IPS-18a (cell line): ENCODE results near the gene ASTN2.

ENCODE experiments used
- H3K27ac ChIP-seq: one replicate; pipeline ENCODE4 v1.5.1; 2013; ENCODE audit warnings: low read length
- H3K27me3 ChIP-seq: one replicate; pipeline ENCODE4 v1.6.1; 2013; ENCODE audit warnings: mild to moderate bottlenecking, low read length; ENCODE audit not compliant: control insufficient read depth, insufficient read depth
- H3K36me3 ChIP-seq: one replicate; pipeline ENCODE4 v1.6.1; 2013; ENCODE audit warnings: low read depth, low read length; ENCODE audit not compliant: control insufficient read depth
- H3K4me1 ChIP-seq: one replicate; pipeline ENCODE4 v1.6.1; 2013; ENCODE audit warnings: low read depth, low read length; ENCODE audit not compliant: control insufficient read depth
- H3K4me3 ChIP-seq: one replicate; pipeline ENCODE4 v1.5.1; 2013; ENCODE audit warnings: low read length
- H3K9ac ChIP-seq: one replicate; pipeline ENCODE4 v1.6.1; 2013; ENCODE audit warnings: mild to moderate bottlenecking, low read length, moderate library complexity
- H3K9me3 ChIP-seq: one replicate; pipeline ENCODE4 v1.6.1; 2013; ENCODE audit warnings: low read depth, low read length; ENCODE audit not compliant: control insufficient read depth

ASTN2 gene

DNA sequence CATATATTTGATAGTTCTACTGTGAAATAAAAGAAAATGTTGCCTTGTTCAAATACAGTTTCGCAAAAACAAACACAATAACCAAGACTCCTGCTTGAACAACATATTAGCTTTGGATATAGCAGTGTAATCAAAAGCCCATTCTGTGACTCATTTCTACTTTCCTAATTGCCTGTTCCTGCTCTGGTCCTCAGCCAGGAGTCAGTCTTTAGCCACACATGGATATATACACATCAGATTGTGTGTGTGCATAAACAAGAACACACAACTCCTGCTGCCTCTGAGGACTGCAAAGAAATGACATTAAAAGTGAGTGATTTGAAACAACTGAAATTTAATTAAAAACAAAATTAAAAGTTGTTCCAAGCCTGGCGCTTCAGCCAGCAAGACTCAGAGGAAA lies 393.0 kb downstream of the ASTN2 start:
- Histone ChIP-seq H3K4me3 (no peak overlapping the region), H3K36me3 (no peaks in the 10 kb centered on the region), H3K9ac (no peak overlapping the region), H3K27me3 (no peaks in the 10 kb centered on the region), H3K27ac (no peak overlapping the region), H3K9me3 (no peaks in the 10 kb centered on the region), H3K4me1 (peaks cover 14% of the 10 kb centered on the region)

DNA sequence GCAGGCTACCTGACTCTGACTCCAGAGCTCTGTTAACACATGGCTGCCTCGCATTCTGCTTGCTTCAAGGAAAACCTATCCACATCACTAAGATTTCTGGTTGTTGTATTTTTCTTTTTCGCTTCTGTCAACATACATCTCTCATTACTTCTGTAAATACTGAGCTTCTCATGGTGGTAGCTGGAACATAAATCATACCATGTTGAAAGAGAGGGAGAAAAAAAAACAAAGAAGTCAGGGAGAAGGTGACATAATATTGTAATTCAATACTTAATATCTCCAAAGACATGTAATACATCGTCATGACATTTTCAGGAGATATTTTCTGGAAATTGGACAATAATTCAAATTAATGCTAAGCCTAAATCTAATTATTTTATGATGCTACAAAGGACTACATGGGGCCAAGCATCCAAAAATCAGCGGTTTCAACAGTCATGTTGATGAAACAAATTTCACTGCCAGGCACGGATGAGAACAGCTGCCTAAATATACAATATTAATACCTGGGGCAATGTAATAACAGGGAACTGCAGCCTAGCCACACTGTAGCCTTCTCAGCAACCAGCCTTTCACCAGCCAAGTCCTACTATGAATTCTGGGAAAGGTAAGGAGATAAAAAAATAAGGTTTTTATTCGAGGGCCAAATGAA lies 395.8 kb downstream of the ASTN2 start:
- Histone ChIP-seq H3K9me3 (no peaks in the 10 kb centered on the region), H3K4me3 (no peak overlapping the region), H3K4me1 (peaks cover 14% of the 10 kb centered on the region), H3K36me3 (no peaks in the 10 kb centered on the region), H3K9ac (no peak overlapping the region), H3K27me3 (no peaks in the 10 kb centered on the region), H3K27ac (no peak overlapping the region)

DNA sequence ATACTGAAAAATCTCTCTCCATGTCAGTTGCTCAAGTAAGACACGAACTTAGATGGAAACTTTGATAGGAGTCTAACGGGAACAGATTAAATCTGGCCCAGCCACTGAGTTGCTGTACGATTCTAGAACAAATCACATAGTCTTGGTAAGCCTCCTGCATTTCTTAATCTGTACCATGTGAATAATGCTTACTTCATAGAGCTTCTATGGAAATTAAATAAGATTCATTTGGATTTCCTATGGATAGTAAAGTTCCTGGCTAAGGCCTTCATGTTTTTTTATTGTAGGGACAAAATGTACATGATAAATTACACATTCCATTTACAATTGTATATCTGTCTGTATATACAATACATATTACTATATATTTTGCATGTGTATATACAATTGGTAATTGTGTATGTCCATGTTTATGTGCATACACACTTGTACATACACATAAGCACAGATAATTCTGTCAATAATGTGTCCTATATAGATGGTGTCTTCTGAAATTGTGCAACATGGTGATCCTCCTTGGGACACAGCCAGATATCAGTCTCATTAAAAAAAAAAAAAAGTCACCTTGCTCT lies 397.4 kb downstream of the ASTN2 start:
- Histone ChIP-seq H3K27me3 (no peaks in the 10 kb centered on the region), H3K36me3 (no peaks in the 10 kb centered on the region), H3K27ac (no peak overlapping the region), H3K9ac (no peak overlapping the region), H3K4me3 (no peak overlapping the region), H3K9me3 (no peaks in the 10 kb centered on the region), H3K4me1 (peaks cover 10% of the 10 kb centered on the region)

DNA sequence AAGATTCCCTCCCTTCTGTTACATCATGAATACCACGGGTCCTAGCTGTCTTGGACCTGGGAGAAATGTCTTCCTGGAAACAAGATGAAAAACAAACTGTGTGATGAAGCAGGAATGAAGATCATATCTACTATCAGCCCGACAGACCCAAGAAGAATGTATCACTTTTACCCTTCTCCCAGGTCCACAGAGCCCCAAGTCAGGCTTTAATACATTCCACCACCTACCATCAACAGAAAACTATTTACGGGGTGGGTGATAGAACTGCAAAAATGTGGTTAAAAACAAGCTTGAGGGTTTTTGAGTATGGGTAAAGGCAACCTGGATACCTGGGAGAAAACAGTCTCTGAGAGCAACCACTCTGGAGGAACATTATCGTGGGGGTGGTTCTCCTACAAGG lies 400.8 kb downstream of the ASTN2 start:
- no peaks in the 10 kb centered on the region for H3K36me3 ChIP-seq
- no peak overlapping the region for H3K27ac ChIP-seq
- no peaks in the 10 kb centered on the region for H3K27me3 ChIP-seq
- no peak overlapping the region for H3K4me3 ChIP-seq
- no peak overlapping the region for H3K9ac ChIP-seq
- H3K4me1 ChIP-seq: peaks cover 7% of the 10 kb centered on the region
- H3K9me3 ChIP-seq: no peaks in the 10 kb centered on the region

DNA sequence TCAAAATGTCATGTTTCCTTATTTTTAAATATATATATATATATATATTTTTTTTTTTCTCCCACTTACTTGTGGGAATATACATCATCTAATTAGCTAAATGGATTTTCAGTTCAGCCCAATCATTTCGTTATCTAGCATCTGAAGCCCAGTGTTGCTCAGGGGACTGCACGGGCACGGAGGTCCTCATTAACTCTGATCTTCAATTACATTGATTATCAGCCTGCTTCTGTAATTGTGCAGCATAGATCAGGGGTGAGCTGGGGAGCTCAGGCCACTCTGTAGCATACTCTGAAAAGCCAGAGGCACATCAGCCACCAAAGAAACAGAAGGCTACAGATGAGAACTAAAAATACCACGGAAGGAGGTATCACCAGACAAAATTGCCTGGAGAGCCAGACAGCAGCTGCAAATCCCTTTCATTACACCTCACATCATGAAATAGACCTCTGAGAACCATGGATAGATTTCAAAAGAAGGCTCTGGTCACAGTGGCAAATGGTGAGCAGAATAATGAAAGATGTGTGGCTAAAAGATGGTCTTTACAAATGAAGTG lies 401.3 kb downstream of the ASTN2 start:
- no peaks in the 10 kb centered on the region for H3K36me3 ChIP-seq

DNA sequence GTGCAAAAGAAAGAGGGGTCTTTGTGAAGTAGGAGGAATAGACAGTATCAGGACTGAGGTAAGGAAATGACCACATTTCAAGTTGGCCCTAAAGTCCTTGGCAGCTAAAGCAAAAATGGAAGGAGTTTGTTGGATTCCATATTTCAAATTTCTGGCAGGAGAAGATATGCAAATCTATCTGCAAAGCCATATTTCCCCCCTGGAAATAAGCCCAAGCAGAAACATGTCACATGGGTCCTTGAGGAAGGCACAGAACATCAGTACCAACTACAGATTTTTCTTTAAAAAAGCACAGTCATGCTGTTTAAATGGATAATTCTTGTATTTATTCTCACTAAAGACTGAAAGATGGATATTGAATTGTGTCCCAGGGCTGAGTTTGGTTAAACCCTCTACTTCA lies 404.8 kb downstream of the ASTN2 start:
- Histone ChIP-seq H3K36me3 (no peaks in the 10 kb centered on the region), H3K27ac (no peak overlapping the region), H3K27me3 (no peaks in the 10 kb centered on the region), H3K4me1 (no peaks in the 10 kb centered on the region), H3K9me3 (no peaks in the 10 kb centered on the region), H3K9ac (no peak overlapping the region), H3K4me3 (no peak overlapping the region)

More for the DNA sequence above, 401.3 kb downstream of the ASTN2 start:
- Histone ChIP-seq H3K27ac (no peak overlapping the region), H3K9me3 (no peaks in the 10 kb centered on the region), H3K4me3 (no peak overlapping the region), H3K4me1 (peaks cover 5% of the 10 kb centered on the region), H3K9ac (no peak overlapping the region), H3K27me3 (no peaks in the 10 kb centered on the region)

DNA sequence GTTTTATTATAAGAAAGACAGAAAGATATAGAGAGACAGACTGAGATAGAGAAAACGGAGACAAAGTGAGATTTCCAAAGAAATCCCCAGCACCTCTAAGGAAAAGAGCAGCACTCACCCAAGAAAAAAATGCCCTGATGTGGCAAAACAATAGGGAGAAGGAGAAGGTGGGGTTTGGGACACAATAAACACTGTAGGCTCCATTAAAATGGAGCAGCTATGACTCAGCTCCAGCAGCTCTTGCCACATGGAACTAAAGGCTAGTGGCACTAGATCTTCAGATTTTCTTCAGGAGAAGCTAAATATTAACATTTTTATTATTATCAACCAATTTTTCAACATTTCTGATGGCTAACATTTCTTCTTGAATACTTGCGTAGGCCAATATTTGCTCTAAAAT lies 406.0 kb downstream of the ASTN2 start:
- Histone ChIP-seq H3K27ac (no peak overlapping the region), H3K27me3 (no peaks in the 10 kb centered on the region), H3K36me3 (no peaks in the 10 kb centered on the region), H3K9ac (no peak overlapping the region), H3K4me1 (no peaks in the 10 kb centered on the region), H3K9me3 (no peaks in the 10 kb centered on the region), H3K4me3 (no peak overlapping the region)

DNA sequence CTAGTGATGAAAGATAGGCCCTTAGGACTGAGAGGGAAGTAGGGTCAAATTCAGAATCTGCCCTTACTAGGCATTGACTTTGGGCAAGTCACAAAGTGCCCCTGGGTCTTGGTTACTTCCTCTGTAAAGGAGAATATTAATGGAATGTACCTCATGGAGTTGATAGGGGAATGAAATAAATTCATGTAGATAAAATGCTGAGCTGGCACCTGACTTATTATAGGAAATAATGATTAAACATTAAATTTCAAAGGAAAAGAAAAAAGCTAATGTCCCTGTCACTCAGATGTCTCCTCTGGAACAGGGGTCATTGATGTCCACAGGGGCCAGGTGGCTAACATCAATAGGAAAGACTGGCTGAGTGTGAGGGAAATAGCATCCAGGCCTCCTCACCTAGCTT lies 406.4 kb downstream of the ASTN2 start:
- Histone ChIP-seq H3K27ac (no peak overlapping the region), H3K9me3 (no peaks in the 10 kb centered on the region), H3K9ac (no peak overlapping the region), H3K27me3 (no peaks in the 10 kb centered on the region), H3K4me1 (no peaks in the 10 kb centered on the region), H3K4me3 (no peak overlapping the region), H3K36me3 (no peaks in the 10 kb centered on the region)

DNA sequence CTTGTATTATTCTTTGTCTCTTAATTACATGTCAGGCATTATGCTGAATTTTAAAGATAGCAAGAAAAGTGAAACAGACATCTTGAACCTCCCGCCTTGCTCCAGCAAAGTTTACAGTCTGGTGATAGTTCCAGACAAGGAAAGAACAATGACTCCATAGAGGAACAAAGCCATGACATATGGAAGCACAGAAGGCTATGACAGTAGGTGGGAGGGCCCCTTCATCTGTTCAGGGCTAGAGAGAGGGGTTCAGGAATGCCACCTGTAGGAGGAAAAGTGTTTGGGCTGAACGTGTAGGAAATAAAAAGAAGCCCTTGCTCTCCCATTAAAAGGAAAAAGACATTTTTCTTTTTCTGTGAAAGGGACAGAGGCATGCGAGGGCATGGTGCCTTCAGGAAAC lies 412.2 kb downstream of the ASTN2 start:
- Histone ChIP-seq H3K27ac (no peak overlapping the region), H3K4me1 (no peaks in the 10 kb centered on the region), H3K36me3 (no peaks in the 10 kb centered on the region), H3K9me3 (no peaks in the 10 kb centered on the region), H3K27me3 (no peaks in the 10 kb centered on the region), H3K9ac (no peak overlapping the region), H3K4me3 (no peak overlapping the region)

DNA sequence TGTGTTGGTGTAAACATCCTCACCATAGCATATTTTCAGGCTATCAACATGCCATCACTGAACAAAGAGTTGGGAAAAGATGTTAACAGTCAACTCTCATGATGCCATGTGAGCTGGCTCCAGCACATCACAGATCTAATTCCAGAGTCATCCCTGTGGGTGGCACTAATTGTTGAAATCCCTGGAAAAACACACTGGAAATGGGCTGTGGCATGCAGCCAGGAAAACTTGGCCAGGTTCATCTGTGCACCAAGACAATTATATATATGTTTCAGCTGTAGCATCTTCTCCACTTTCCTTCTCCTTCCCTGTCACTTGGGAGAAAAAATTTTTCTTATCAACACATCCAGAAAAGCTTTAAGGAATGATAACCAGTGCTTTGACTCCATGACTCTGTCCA lies 414.0 kb downstream of the ASTN2 start:
- no peak overlapping the region for H3K4me3 ChIP-seq
- H3K4me1 ChIP-seq: no peaks in the 10 kb centered on the region
- H3K27me3 ChIP-seq: no peaks in the 10 kb centered on the region
- H3K27ac ChIP-seq: no peak overlapping the region
- no peaks in the 10 kb centered on the region for H3K9me3 ChIP-seq
- no peak overlapping the region for H3K9ac ChIP-seq
- no peaks in the 10 kb centered on the region for H3K36me3 ChIP-seq

DNA sequence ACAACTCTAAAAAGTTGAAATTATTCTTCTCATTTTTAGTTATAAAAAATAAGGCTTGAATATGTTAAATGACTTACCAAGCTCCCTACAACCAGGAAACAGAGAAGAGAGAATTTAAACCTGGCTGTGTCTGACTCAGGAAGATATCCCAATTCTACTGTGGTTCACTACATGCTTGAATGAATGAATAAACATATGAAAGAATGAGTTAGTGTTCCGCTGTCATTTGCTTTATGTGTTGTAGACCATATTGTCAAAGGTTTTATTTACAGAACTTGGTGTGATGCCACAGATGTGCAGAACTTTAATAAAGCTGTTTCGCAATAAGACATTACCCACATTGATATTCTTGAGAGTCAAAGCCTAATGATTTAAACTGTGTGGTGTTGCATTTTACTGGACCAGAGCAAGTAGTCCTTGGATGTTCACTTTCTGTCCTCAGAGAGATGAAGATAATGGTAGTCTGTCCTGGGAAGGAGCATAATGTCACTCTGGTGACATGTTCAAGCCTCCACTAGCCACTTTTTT lies 414.6 kb downstream of the ASTN2 start:
- Histone ChIP-seq H3K9me3 (no peaks in the 10 kb centered on the region), H3K27me3 (no peaks in the 10 kb centered on the region), H3K36me3 (no peaks in the 10 kb centered on the region), H3K4me3 (no peak overlapping the region), H3K4me1 (no peaks in the 10 kb centered on the region), H3K9ac (no peak overlapping the region), H3K27ac (no peak overlapping the region)

DNA sequence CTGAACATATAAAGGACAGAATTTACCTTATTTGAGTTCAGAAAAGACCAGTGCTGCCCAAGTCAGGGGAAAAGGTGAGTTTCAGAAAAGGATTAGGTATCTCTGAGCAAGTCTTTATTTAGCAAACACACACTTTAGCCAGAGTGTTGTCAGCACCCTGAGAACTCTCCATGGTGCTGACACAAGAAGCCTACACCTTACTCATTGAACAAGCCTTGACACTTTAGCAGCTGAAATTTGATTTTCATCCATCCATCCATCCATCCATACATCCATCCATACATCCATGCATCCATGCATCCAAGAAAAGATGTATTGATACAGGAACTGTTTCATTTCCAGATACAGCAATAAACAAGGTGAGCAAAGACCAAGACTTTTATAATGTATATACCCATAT lies 416.6 kb downstream of the ASTN2 start:
- Histone ChIP-seq H3K36me3 (no peaks in the 10 kb centered on the region), H3K4me3 (no peak overlapping the region), H3K9ac (no peak overlapping the region), H3K9me3 (no peaks in the 10 kb centered on the region), H3K4me1 (no peaks in the 10 kb centered on the region), H3K27ac (no peak overlapping the region), H3K27me3 (no peaks in the 10 kb centered on the region)
